Panc1 (cell line): ENCODE results near the gene PITPNM2. TPM values are rescaled to one million over a fixed set of nuclear protein-coding genes. Genes with fewer than 3 reads are reported as not detected.

Source experiments
- ATAC-seq: fragments of 200-7000 bp; cut with Tn5 transposase; 2 replicates; pipeline ENCODE4 v1.9.1; 2020; ENCODE audit warnings: mild to moderate bottlenecking, moderate library complexity
- BruUV-seq: library from RNA; stranded (reverse); fragments of 400-500 nt; replicated peaks from 2 replicates; lab custom pipeline; 2021; lab: Mats Ljungman, UMichigan
- CTCF ChIA-PET: fragments of 300-600 bp; sonication (Branson Sonifier 250); formaldehyde crosslinking; loops from one replicate; lab custom pipeline; 2022; ENCODE audit warnings: antibody characterized with exemption; lab: Charles Lee
- POLR2A ChIA-PET: fragments of 300-600 bp; sonication (Branson Sonifier 250); formaldehyde crosslinking; loops from one replicate; lab custom pipeline; 2022; ENCODE audit warnings: antibody characterized with exemption; lab: Charles Lee
- DNase-seq: peaks from one replicate; pipeline ENCODE4 v3.0.0-alpha.2; 2010; ENCODE audit warnings: low read depth, low spot score
- H3K27ac ChIP-seq: 2 replicates; pipeline ENCODE4 v1.5.1; 2011; ENCODE audit warnings: mild to moderate bottlenecking, low read length, inconsistent platforms
- H3K27me3 ChIP-seq: fragments of 200-500 bp; sonication (Bioruptor generic); 2 replicates; pipeline ENCODE4 v1.6.0; 2014; ENCODE audit warnings: low read length, inconsistent platforms; ENCODE audit not compliant: control insufficient read depth, insufficient read depth
- H3K36me3 ChIP-seq: fragments of 200-500 bp; sonication (Bioruptor generic); 2 replicates; pipeline ENCODE4 v1.5.1; 2014; ENCODE audit warnings: inconsistent platforms, mild to moderate bottlenecking, low read length, moderate library complexity; ENCODE audit not compliant: control insufficient read depth, insufficient read depth
- H3K4me1 ChIP-seq: 2 replicates; pipeline ENCODE4 v1.5.1; 2011; ENCODE audit warnings: inconsistent platforms, mild to moderate bottlenecking, low read length, moderate library complexity; ENCODE audit not compliant: control insufficient read depth, insufficient read depth
- H3K4me3 ChIP-seq, 2 experiments: 2 replicates each; pipeline ENCODE4 v1.5.1; 2011 to 2012; ENCODE audit warnings: low read depth in 2 of 2, low read length in 2 of 2, mild to moderate bottlenecking in 2 of 2, inconsistent platforms in 1 of 2, moderate library complexity in 1 of 2
- H3K9me3 ChIP-seq: fragments of 200-500 bp; sonication (Bioruptor generic); 2 replicates; pipeline ENCODE4 v1.5.1; 2014; ENCODE audit warnings: low read depth, mild to moderate bottlenecking, inconsistent platforms, low read length, moderate library complexity; ENCODE audit not compliant: control insufficient read depth, insufficient read depth
- CTCF ChIP-seq: fragments of 450-650 bp; IDR thresholded peaks from 2 replicates; pipeline ENCODE4 v1.5.1; 2017; ENCODE audit warnings: mild to moderate bottlenecking
- POLR2AphosphoS5 ChIP-seq: IDR thresholded peaks from 2 replicates; pipeline ENCODE4 v1.6.1; 2012; ENCODE audit warnings: mild to moderate bottlenecking, low read depth, low read length, moderate library complexity
- REST ChIP-seq, 2 experiments: IDR thresholded peaks; 2 replicates each; pipeline ENCODE4 v1.6.1; 2011 to 2012; ENCODE audit warnings: low read depth in 2 of 2, control low read depth in 1 of 2, low read length in 1 of 2, mild to moderate bottlenecking in 1 of 2, moderate library complexity in 1 of 2; ENCODE audit not compliant: insufficient read depth in 1 of 2
- SIN3A ChIP-seq: IDR thresholded peaks from 2 replicates; pipeline ENCODE4 v1.6.1; 2012; ENCODE audit warnings: low read depth, mild to moderate bottlenecking, low read length, moderate library complexity, borderline replicate concordance; ENCODE audit not compliant: insufficient read depth
- TCF7L2 ChIP-seq: IDR thresholded peaks from 2 replicates; pipeline ENCODE4 v1.6.1; 2011; ENCODE audit warnings: mild to moderate bottlenecking, low read depth, low read length, inconsistent platforms
- in situ Hi-C: cut with HindIII; loops from 2 replicates; pipeline ENCODE4 v1.10.0; 2016; ENCODE audit warnings: low sequenced_read_pairs, low pct_unique_long_range_greater_than_20kb
- intact Hi-C: fragments of 100-400 bp; cut with micrococcal nuclease; formaldehyde crosslinking; loops from one replicate; pipeline ENCODE4 v1.10.0; 2022; ENCODE audit not compliant: unreplicated experiment
- total RNA-seq: library from RNA; stranded (reverse); gene quantifications from one replicate; pipeline ENCODE4 v1.2.1, GENCODE V29; 2021; ENCODE audit not compliant: unreplicated experiment

The PITPNM2 gene
- total RNA-seq, 1 experiment from 2014 or later = 26.4 TPM

- intact Hi-C loops (no loop called here), in situ Hi-C loops (no loop called here)
- ATAC-seq = no peak
- Histone ChIP-seq H3K27me3 (no peaks in the 10 kb centered on the region), H3K27ac (no peak overlapping the region), H3K9me3 (no peaks in the 10 kb centered on the region), H3K4me3 (no peak overlapping the region), H3K36me3 (peaks cover 41% of the 10 kb centered on the region), H3K4me1 (no peaks in the 10 kb centered on the region)
- TF ChIP-seq REST (IDR thresholded peaks at IDR 0.05; ENCODE audit: insufficient read depth in 1 of 2, low read depth in 2 of 2, low read length in 1 of 2) (no peak), CTCF (no peak), POLR2AphosphoS5 (no peak), SIN3A (no peak), TCF7L2 (no peak)
- no TSS peak for BruUV-seq
- ChIA-PET POLR2A (interaction anchor here (0.6 to 0.7 kb wide), 2 partner anchors 23 to 208 kb away, joined by 7 to 12 read pairs; no protein-coding TSS in a partner anchor), CTCF (interaction anchor here (0.7 kb wide), 1 partner anchor 44 kb away, joined by 12 read pairs; no protein-coding TSS in a partner anchor)
- DNase-seq = no peak
These were observed 13.9 kb upstream of the PITPNM2 start for GRCh38 chr12:123164710-123165261.

GRCh38 chr12:123164222-123164621 lies 13.3 kb upstream of the PITPNM2 start:
- ATAC-seq (no peak), DNase-seq (no peak)
- BruUV-seq = no TSS peak
- peaks cover 41% of the 10 kb centered on the region for H3K36me3 ChIP-seq
- H3K9me3 ChIP-seq = no peaks in the 10 kb centered on the region
- CTCF ChIA-PET = no interaction called here
- no peaks in the 10 kb centered on the region for H3K27me3 ChIP-seq
- no peak overlapping the region for H3K4me3 ChIP-seq
- POLR2A ChIA-PET = no interaction called here
- intact Hi-C loops (no loop called here), in situ Hi-C loops (no loop called here)
- TF ChIP-seq CTCF (no peak), POLR2AphosphoS5 (no peak), REST (IDR thresholded peaks at IDR 0.05; ENCODE audit: insufficient read depth in 1 of 2, low read depth in 2 of 2, low read length in 1 of 2) (no peak), TCF7L2 (no peak)
- no peak overlapping the region for H3K27ac ChIP-seq
- no peaks in the 10 kb centered on the region for H3K4me1 ChIP-seq
